Stimulated activated CD8-positive, alpha-beta memory T cell treated with anti-CD3 and anti-CD28 coated beads, Interleukin-2, amount 100 ng/mL, for 1 hour (primary cell): ENCODE results near the gene PRRC2B.
"Not testable (repeated sequence)": the region's sequence is repeated elsewhere in the genome, so short reads cannot be mapped to it uniquely, and the experiment has no call there.

Experiments
- DNase-seq, 2 donors: peaks; one replicate each; pipeline ENCODE4 v3.0.0-alpha.2; 2020; ENCODE audit warnings: low read depth in 2 of 2

Gene PRRC2B

DNA sequence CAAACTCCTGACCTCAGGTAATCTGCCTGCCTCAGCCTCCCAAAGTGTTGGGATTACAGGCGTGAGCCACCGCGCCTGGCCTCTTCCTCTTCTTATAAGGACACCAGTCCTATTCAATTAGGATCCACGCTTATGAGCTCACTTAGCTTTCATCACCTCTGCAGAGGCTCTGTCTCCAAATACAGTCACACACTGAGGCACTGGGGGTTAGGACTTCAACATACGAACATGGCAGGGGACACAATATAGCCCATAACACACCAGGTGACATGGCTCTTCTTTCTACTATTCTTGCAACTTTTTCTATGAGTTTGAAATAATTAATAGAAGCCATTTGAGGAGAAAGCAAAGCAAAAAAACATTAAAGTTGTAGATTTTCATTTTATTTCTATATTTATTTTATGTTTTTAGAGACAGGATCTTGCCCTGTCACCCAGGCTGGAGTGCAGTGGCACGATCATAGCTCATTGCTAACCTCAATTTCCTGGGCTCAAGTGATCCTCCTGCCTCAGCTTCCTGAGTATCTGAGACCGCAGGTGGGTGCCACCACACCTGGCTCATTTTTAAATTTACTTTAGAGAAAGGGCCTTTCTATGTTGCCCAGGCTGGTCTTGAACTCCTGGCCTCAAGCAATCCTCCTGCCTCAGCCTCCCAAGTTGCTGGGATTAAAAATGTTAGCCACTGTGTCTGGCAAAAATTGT lies 145.5 kb downstream of the PRRC2B start:
- DNase-seq: no peak

DNA sequence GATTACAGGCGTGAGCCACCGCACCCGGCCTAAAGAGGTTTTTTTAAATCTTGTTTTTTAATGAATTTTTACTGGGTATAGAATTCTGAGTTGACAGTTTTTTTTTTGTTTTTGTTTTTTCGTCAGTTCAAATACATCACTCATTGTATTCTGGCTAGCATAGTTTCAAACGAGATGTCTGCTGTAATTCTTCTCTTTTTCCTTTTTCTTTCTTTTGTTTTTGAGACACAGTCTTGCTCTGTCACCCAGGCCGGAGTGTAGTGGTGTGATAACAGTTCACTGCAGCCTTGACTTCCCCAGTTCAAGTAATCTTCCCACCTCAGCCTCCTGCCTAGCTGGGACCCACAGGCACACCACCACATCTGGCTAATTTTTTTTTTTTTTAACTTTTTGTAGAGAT lies 149.3 kb downstream of the PRRC2B start:
- no peak for DNase-seq

DNA sequence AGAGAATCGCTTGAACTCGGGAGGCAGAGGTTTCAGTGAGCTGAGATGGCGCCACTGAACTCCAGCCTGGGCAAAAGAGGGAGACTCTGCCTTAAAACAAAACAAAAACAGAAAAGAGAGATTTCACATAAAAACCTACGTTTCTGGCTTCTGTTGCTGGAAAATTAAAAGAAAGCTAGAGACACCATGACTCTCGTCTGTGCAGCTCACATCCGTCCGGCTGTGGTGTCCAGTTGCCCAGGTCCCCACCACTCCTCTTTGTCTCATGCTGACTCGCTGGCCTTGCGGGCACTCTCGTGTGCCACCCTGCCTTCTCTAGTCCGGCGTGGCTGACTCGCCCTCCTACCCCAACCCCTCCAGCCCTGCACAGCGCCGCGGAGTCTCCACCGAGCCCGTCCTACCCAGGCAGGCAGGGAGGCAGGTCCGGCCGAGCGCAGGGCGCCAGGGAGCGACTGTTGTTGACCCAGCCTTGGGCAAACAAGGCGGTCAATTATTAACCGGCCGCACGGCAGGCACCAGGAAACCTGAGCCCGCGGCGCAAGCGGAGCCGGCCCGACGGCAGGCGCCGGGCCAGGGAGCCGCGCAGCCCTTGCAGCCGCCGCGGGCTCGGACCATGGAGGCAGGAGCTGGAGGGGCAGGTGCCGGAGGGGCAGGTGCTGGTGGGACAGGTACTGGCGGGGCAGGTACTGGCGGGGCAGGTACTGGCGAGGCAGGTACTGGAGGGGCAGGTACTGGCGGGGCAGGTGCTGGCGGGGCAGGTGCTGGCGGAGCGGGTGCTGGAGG lies 151.3 kb downstream of the PRRC2B start, which contains the start of gene PRRT1B:
TSS of gene PRRT1B (plus strand) at position 521 of the 783 bp plus-strand sequence. CDS start at position 614, 93 bp downstream.
- no peak for DNase-seq

DNA sequence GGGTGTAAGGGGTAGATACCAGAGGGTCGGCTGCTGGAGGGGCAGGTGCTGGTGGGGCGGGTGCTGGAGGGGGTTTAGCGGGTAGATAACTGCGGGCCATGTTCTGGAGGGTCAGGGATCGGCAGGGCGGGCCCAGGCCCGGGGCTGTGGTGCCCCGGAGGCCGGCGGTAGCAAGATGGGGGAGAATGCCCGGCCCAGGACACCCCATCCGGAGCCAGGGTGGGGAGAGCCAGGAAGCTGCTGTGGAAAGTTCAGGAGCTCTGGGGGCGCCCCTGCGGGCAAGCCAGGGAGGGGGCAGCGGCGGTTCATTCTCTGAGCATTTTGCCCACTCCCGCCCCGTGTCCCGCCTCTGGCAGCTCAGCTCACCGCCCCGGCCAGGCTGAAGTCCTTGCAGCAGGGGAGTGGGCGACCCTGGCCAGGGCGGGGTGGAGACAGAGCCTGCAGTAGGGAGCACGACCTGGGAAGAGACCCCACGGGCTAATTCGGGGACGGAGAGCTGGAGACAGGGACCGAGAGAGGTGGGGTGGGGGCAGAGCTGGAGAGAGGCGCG lies 152.0 kb downstream of the PRRC2B start:
- DNase-seq: no peak

GRCh38 chr9:131546336-131547084 lies 152.6 kb downstream of the PRRC2B start:
- no peak for DNase-seq

- not testable (repeated sequence) for DNase-seq
Measured at GRCh38 chr9:131549186-131549585, 155.3 kb downstream of the PRRC2B start.
